GM21737 (cell line): ENCODE results near the gene CHRNE.

ENCODE experiments used
- ATAC-seq: cut with Tn5 transposase; IDR thresholded peaks from one replicate; pipeline ENCODE4 v1.9.1; 2021; ENCODE audit warnings: mild to moderate bottlenecking, moderate library complexity; ENCODE audit not compliant: unreplicated experiment

The CHRNE gene

GRCh38 chr17:4903051-4903818 is at the start of gene CHRNE:
Gene CHRNE, minus strand, starts transcription at chr17:4903098. Its CDS starts 35 bp downstream, at chr17:4903063.
- ATAC-seq: no peak

GRCh38 chr17:4951486-4951885 is 48.6 kb upstream of the CHRNE start:
- no peak for ATAC-seq

GRCh38 chr17:4950746-4951204 is 47.9 kb upstream of the CHRNE start, which contains the start of gene ENO3:
Gene ENO3, plus strand, starts transcription at chr17:4951119. Its CDS starts 711 bp downstream, at chr17:4951830.
- no peak for ATAC-seq

GRCh38 chr17:4950075-4950745 is 47.3 kb upstream of the CHRNE start:
- ATAC-seq: no peak

GRCh38 chr17:4949321-4950074 is 46.6 kb upstream of the CHRNE start:
- peak; percentile 24 for ATAC-seq

- ATAC-seq: peak; percentile 35
Observed at GRCh38 chr17:4948931-4949320, 46.0 kb upstream of the CHRNE start.

- peak; percentile 21 for ATAC-seq
Observed at GRCh38 chr17:4948166-4948930, 45.5 kb upstream of the CHRNE start, which contains the start of gene PFN1. Gene PFN1, minus strand, starts transcription at chr17:4948530. Its CDS starts 136 bp downstream, at chr17:4948394.

GRCh38 chr17:4947411-4948165 is 44.7 kb upstream of the CHRNE start:
- ATAC-seq: no peak

- no peak for ATAC-seq
Observed at GRCh38 chr17:4947010-4947410, 44.1 kb upstream of the CHRNE start.

GRCh38 chr17:4946312-4946976 is 43.5 kb upstream of the CHRNE start:
- ATAC-seq: no peak

GRCh38 chr17:4945944-4946280 is 43.0 kb upstream of the CHRNE start:
- ATAC-seq: no peak

GRCh38 chr17:4945176-4945943 is 42.5 kb upstream of the CHRNE start:
- no peak for ATAC-seq

- no peak for ATAC-seq
Observed at GRCh38 chr17:4944554-4945175, 41.8 kb upstream of the CHRNE start.

- no peak for ATAC-seq
Observed at GRCh38 chr17:4944163-4944553, 41.3 kb upstream of the CHRNE start.

GRCh38 chr17:4942760-4943508 is 40.0 kb upstream of the CHRNE start:
- no peak for ATAC-seq

- no peak for ATAC-seq
Observed at GRCh38 chr17:4941319-4941610, 38.4 kb upstream of the CHRNE start.

GRCh38 chr17:4940555-4941318 is 37.8 kb upstream of the CHRNE start:
- peak; percentile 1 for ATAC-seq
